Left ventricle myocardium inferior (tissue), 1 donor: ENCODE measurements around the gene CCHCR1. TPM values are rescaled to one million over a fixed set of nuclear protein-coding genes. Genes with fewer than 3 reads are reported as not detected.
A peak's percentile ranks its signal among the peaks of the same experiment; 100 is the strongest.

Experiments
- DNase-seq: peaks from one replicate; pipeline ENCODE4 v3.0.0-alpha.2; 2020
- H3K27ac ChIP-seq: fragments of 200-600 bp; replicated peaks from 2 replicates; pipeline ENCODE4 v1.8.0; 2021
- H3K27me3 ChIP-seq: fragments of 200-600 bp; 2 replicates; pipeline ENCODE4 v1.8.0; 2021; ENCODE audit warnings: low read depth
- H3K36me3 ChIP-seq: fragments of 200-600 bp; 2 replicates; pipeline ENCODE4 v1.8.0; 2021
- H3K4me1 ChIP-seq: fragments of 200-600 bp; 2 replicates; pipeline ENCODE4 v1.8.0; 2021
- H3K4me3 ChIP-seq: fragments of 200-600 bp; 2 replicates; pipeline ENCODE4 v1.8.0; 2021; ENCODE audit warnings: mild to moderate bottlenecking, moderate library complexity
- H3K9me3 ChIP-seq: fragments of 200-600 bp; replicated peaks from 2 replicates; pipeline ENCODE4 v1.8.0; 2021
- CTCF ChIP-seq: fragments of 200-600 bp; IDR thresholded peaks from 2 replicates; pipeline ENCODE4 v1.8.0; 2021; ENCODE audit warnings: antibody characterized with exemption, mild to moderate bottlenecking, borderline replicate concordance
- intact Hi-C: fragments of 100-400 bp; cut with micrococcal nuclease; formaldehyde crosslinking; loops from one replicate; pipeline ENCODE4 v1.11.0; 2022
- total RNA-seq: library from RNA; stranded (reverse); fragmentation: NEBNext Ultra II Directional; extraction: Animal tissue kit (Norgen Biotek cat#: 25700); gene quantifications from one replicate; pipeline ENCODE4 v1.2.1, GENCODE V29; 2021
- donor health status: DM: no; HTN: yes; CAD: no; lungs with severe emphysema.

CCHCR1 gene
- total RNA-seq, 1 donor from 2014 or later, result 13.3 TPM

GRCh38 chr6:31145386-31145785 lies 12.2 kb downstream of the CCHCR1 start:
- DNase-seq, result no peak
- Histone ChIP-seq H3K36me3 (peaks cover 18% of the 10 kb centered on the region), H3K27ac (no peak overlapping the region), H3K27me3 (no peaks in the 10 kb centered on the region), H3K4me1 (peaks cover 29% of the 10 kb centered on the region), H3K9me3 (no peaks in the 10 kb centered on the region), H3K4me3 (no peak overlapping the region)
- intact Hi-C loops, result no loop called here
- no peak for TF ChIP-seq CTCF

GRCh38 chr6:31144970-31145340 lies 12.6 kb downstream of the CCHCR1 start:
- Histone ChIP-seq H3K4me1 (peaks cover 30% of the 10 kb centered on the region), H3K27ac (no peak overlapping the region), H3K9me3 (no peaks in the 10 kb centered on the region), H3K27me3 (no peaks in the 10 kb centered on the region), H3K4me3 (no peak overlapping the region), H3K36me3 (peaks cover 14% of the 10 kb centered on the region)
- DNase-seq, result no peak
- intact Hi-C loops, result no loop called here
- TF ChIP-seq CTCF, result no peak

GRCh38 chr6:31144296-31144969 lies 13.2 kb downstream of the CCHCR1 start:
- no peak for DNase-seq
- Histone ChIP-seq H3K4me3 (no peak overlapping the region), H3K9me3 (no peaks in the 10 kb centered on the region), H3K27me3 (no peaks in the 10 kb centered on the region), H3K4me1 (peaks cover 35% of the 10 kb centered on the region), H3K36me3 (peaks cover 10% of the 10 kb centered on the region), H3K27ac (no peak overlapping the region)
- intact Hi-C loops, result no loop called here
- no peak for TF ChIP-seq CTCF

- intact Hi-C loops, result no loop called here
- H3K27me3 ChIP-seq, result no peaks in the 10 kb centered on the region
- H3K4me3 ChIP-seq, result no peak overlapping the region
- no peaks in the 10 kb centered on the region for H3K9me3 ChIP-seq
- peak; percentile 75 for DNase-seq
- H3K4me1 ChIP-seq, result peaks cover 42% of the 10 kb centered on the region
- no peak for TF ChIP-seq CTCF
- peak overlapping the region; percentile 85 for H3K27ac ChIP-seq
- peaks cover 10% of the 10 kb centered on the region for H3K36me3 ChIP-seq
These were observed 14.5 kb downstream of the CCHCR1 start for GRCh38 chr6:31143148-31143547.

- Histone ChIP-seq H3K9me3 (no peaks in the 10 kb centered on the region), H3K27ac (peak overlapping the region; percentile 85), H3K27me3 (no peaks in the 10 kb centered on the region), H3K4me3 (no peak overlapping the region), H3K4me1 (peaks cover 49% of the 10 kb centered on the region), H3K36me3 (peaks cover 10% of the 10 kb centered on the region)
- TF ChIP-seq CTCF, result no peak
- DNase-seq, result no peak
- intact Hi-C loops, result no loop called here
These were observed 15.2 kb downstream of the CCHCR1 start for GRCh38 chr6:31142361-31142761.
